HCT116 (cell line): ENCODE results near the gene ACP1. TPM values are rescaled to one million over a fixed set of nuclear protein-coding genes. Genes with fewer than 3 reads are reported as not detected.

Experiments used
- ATAC-seq: fragments of 200-7000 bp; cut with Tn5 transposase; 2 replicates; pipeline ENCODE4 v1.9.1; 2020; ENCODE audit warnings: mild to moderate bottlenecking, moderate library complexity
- BruUV-seq: library from RNA; stranded (reverse); fragments of 400-500 nt; replicated peaks from 2 replicates; lab custom pipeline; 2021; lab: Mats Ljungman, UMichigan
- CTCF ChIA-PET: fragments of 300-600 bp; sonication (Branson Sonifier 250); formaldehyde crosslinking; loops from one replicate; lab custom pipeline; 2021; ENCODE audit warnings: antibody characterized with exemption; lab: Charles Lee
- POLR2A ChIA-PET: fragments of 300-600, 350-600 bp; sonication (Branson Sonifier 250); formaldehyde crosslinking; loops from one replicate; lab custom pipeline; 2021; ENCODE audit warnings: antibody characterized with exemption; lab: Charles Lee
- RAD21 ChIA-PET, 2 experiments: fragments of 300-600 bp; sonication (Branson Sonifier 250); formaldehyde crosslinking; loops; one replicate each; lab custom pipeline; 2023; ENCODE audit warnings: low total read pairs in 2 of 2; ENCODE audit not compliant: uncharacterized antibody in 2 of 2, unreplicated experiment in 2 of 2, low non-redundant PET in 1 of 2; lab: Charles Lee
- DNase-seq: peaks from one replicate; pipeline ENCODE4 v3.0.0-alpha.2; 2010; ENCODE audit warnings: low read depth, low spot score
- H2AFZ ChIP-seq: fragments of 200-600 bp; shearing (Covaris generic), sonication (generic); 2 replicates; pipeline ENCODE4 v1.6.1; 2017; ENCODE audit warnings: low read depth, mixed run types, mixed read lengths, antibody characterized with exemption, low read length; ENCODE audit not compliant: poor library complexity, severe bottlenecking
- H3K27ac ChIP-seq: 2 replicates; pipeline ENCODE4 v1.5.1; 2012; ENCODE audit warnings: low read depth, low read length
- H3K27me3 ChIP-seq: fragments of 200-600 bp; sonication (generic); 2 replicates; pipeline ENCODE4 v1.6.1; 2016; ENCODE audit warnings: mixed run types, low read length, mixed read lengths; ENCODE audit not compliant: insufficient read depth
- H3K36me3 ChIP-seq, 2 experiments: fragments of 200-500 bp in 1 of 2; fragments of 200-600 bp in 1 of 2; sonication (Bioruptor generic) in 1 of 2; sonication (generic) in 1 of 2; 2 replicates each; pipeline versions ENCODE4 v1.5.1 to v1.6.1; 2014 to 2016; ENCODE audit warnings: low read length in 2 of 2, inconsistent platforms in 1 of 2, mixed read lengths in 1 of 2, mixed run types in 1 of 2; ENCODE audit not compliant: insufficient read depth in 2 of 2, control insufficient read depth in 1 of 2
- H3K4me1 ChIP-seq, 2 experiments: fragments of 200-600 bp in 1 of 2; sonication (generic) in 1 of 2; 2 replicates each; pipeline versions ENCODE4 v1.5.1 to v1.6.1; 2012 to 2017; ENCODE audit warnings: low read length in 2 of 2, inconsistent platforms in 1 of 2, mild to moderate bottlenecking in 1 of 2, mixed read lengths in 1 of 2, mixed run types in 1 of 2, moderate library complexity in 1 of 2; ENCODE audit not compliant: insufficient read depth in 2 of 2, control insufficient read depth in 1 of 2
- H3K4me2 ChIP-seq: fragments of 200-600 bp; sonication (generic); 2 replicates; pipeline ENCODE4 v1.6.1; 2017; ENCODE audit warnings: mixed run types, low read length, mixed read lengths
- H3K4me3 ChIP-seq, 2 experiments: fragments of 200-600 bp in 1 of 2; sonication (generic) in 1 of 2; replicated peaks in 1 of 2; 2 replicates each; pipeline ENCODE4 v1.5.1; 2011 to 2016; ENCODE audit warnings: low read length in 2 of 2, control low read depth in 1 of 2, low read depth in 1 of 2, mild to moderate bottlenecking in 1 of 2, mixed read lengths in 1 of 2, mixed run types in 1 of 2
- H3K79me2 ChIP-seq: fragments of 200-600 bp; sonication (generic); 2 replicates; pipeline ENCODE4 v1.6.1; 2017; ENCODE audit warnings: mild to moderate bottlenecking, mixed run types, low read length, moderate library complexity, mixed read lengths; ENCODE audit not compliant: insufficient read depth
- H3K9ac ChIP-seq: fragments of 200-600 bp; sonication (generic); 2 replicates; pipeline ENCODE4 v1.6.1; 2016; ENCODE audit warnings: low read length, mixed read lengths
- H3K9me2 ChIP-seq: fragments of 200-600 bp; sonication (generic), shearing (Covaris generic); 2 replicates; pipeline ENCODE4 v1.6.1; 2017; ENCODE audit warnings: mixed run types, mild to moderate bottlenecking, moderate library complexity; ENCODE audit not compliant: insufficient read depth
- H3K9me3 ChIP-seq, 2 experiments: fragments of 200-500 bp in 1 of 2; fragments of 200-600 bp in 1 of 2; sonication (Bioruptor generic) in 1 of 2; sonication (generic) in 1 of 2; 2 replicates each; pipeline ENCODE4 v1.6.1; 2014 to 2017; ENCODE audit warnings: low read length in 2 of 2, mixed read lengths in 2 of 2, inconsistent platforms in 1 of 2, low read depth in 1 of 2, mild to moderate bottlenecking in 1 of 2, mixed run types in 1 of 2, moderate library complexity in 1 of 2; ENCODE audit not compliant: control insufficient read depth in 1 of 2, insufficient read depth in 1 of 2
- H4K20me1 ChIP-seq: fragments of 200-600 bp; sonication (generic), shearing (Covaris generic); 2 replicates; pipeline ENCODE4 v1.6.1; 2017; ENCODE audit warnings: mixed run types, mild to moderate bottlenecking, moderate library complexity; ENCODE audit not compliant: insufficient read depth
- CBX3 ChIP-seq: IDR thresholded peaks from 2 replicates; pipeline ENCODE4 v1.6.1; 2012; ENCODE audit warnings: low read depth
- CEBPB ChIP-seq: IDR thresholded peaks from 2 replicates; pipeline ENCODE4 v1.6.1; 2012; ENCODE audit warnings: low read depth
- EGR1 ChIP-seq: IDR thresholded peaks from 2 replicates; pipeline ENCODE4 v1.6.1; 2012; ENCODE audit warnings: low read depth
- ELF1 ChIP-seq: IDR thresholded peaks from 2 replicates; pipeline ENCODE4 v1.6.1; 2012; ENCODE audit warnings: low read depth, borderline replicate concordance
- EZH2 ChIP-seq: fragments of 200-600 bp; sonication (generic); IDR thresholded peaks from 2 replicates; pipeline ENCODE4 v1.6.1; 2017; ENCODE audit warnings: antibody characterized with exemption, mixed run types
- POLR2AphosphoS5 ChIP-seq: IDR thresholded peaks from 2 replicates; pipeline ENCODE4 v1.6.1; 2011; ENCODE audit warnings: mild to moderate bottlenecking, low read depth, low read length, moderate library complexity
- REST ChIP-seq: IDR thresholded peaks from 2 replicates; pipeline ENCODE4 v1.6.1; 2012; ENCODE audit warnings: low read depth
- SIN3A ChIP-seq: IDR thresholded peaks from 2 replicates; pipeline ENCODE4 v1.6.1; 2012; ENCODE audit warnings: low read depth
- SP1 ChIP-seq: IDR thresholded peaks from 2 replicates; pipeline ENCODE4 v1.6.1; 2012; ENCODE audit warnings: low read depth
- YY1 ChIP-seq: IDR thresholded peaks from 2 replicates; pipeline ENCODE4 v1.6.1; 2011; ENCODE audit warnings: low read length, low read depth, moderate library complexity, mild to moderate bottlenecking; ENCODE audit not compliant: insufficient replicate concordance; ENCODE audit errors: extremely low read depth
- ZFX ChIP-seq: fragments of 450-650 bp; IDR thresholded peaks from 2 replicates; pipeline ENCODE4 v1.6.1; 2017
- ZNF274 ChIP-seq: fragments of 200-500 bp; sonication (Bioruptor generic); IDR thresholded peaks from 2 replicates; pipeline ENCODE4 v1.6.1; 2014; ENCODE audit warnings: mild to moderate bottlenecking, low read depth, low read length, inconsistent platforms
- intact Hi-C: fragments of 100-400 bp; cut with micrococcal nuclease; formaldehyde crosslinking; loops from 2 replicates; pipeline ENCODE4 v1.10.0; 2022
- total RNA-seq: library from RNA; stranded (reverse); gene quantifications from one replicate; pipeline ENCODE4 v1.2.1, GENCODE V29; 2021; ENCODE audit not compliant: unreplicated experiment
- TF ChIP-seq, protein P1 (sequence below), 3 experiments: fragments of 200-600 bp in 1 of 3; sonication (generic) in 1 of 3; IDR thresholded peaks in 2 of 3; conservative IDR thresholded peaks in 1 of 3; 2 replicates each; pipeline ENCODE4 v1.5.1; 2012 to 2017; ENCODE audit warnings: low read depth in 2 of 3, low read length in 2 of 3, antibody characterized with exemption in 1 of 3, borderline replicate concordance in 1 of 3, control low read depth in 1 of 3, mild to moderate bottlenecking in 1 of 3, mixed read lengths in 1 of 3, mixed run types in 1 of 3, moderate library complexity in 1 of 3; ENCODE audit not compliant: insufficient read depth in 1 of 3
- TF ChIP-seq, protein P2 (sequence below): IDR thresholded peaks from 2 replicates; pipeline ENCODE4 v1.6.1; 2012

ACP1 gene
- total RNA-seq, 1 experiment from 2014 or later: 113 TPM

DNA sequence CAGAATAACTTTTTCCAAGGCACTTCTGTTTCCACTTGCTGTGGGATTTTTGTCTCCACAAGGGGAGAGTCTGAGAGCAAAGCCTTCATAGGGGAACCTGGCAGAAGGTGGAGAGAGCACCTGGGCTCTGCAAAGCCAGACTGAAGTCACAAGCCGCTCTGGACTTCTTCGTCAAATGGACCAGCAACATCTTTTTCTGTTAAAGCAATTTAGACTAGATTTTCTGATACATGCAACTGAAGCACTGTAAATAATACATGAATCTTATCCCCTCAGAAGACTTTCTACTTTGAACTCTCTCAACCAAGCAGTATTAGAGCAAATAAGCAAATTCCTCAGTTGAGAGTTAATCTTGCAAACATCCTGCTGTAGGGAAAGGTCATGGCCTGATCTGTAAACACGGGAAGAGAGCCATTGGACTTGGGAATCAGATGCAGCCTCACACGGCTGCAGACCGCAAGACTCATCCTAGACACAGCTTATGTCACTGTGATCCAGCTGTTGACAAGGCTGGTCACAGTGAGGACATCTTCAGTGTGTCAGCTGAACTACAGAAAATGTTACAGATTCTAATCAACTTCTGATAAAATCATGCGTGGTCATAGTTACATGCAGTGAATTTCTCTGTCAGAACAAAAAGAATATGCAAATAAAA, 4.1 kb upstream of the ACP1 start:
- Histone ChIP-seq H3K4me2 (no peak overlapping the region), H4K20me1 (no peaks in the 10 kb centered on the region), H3K4me3 (no peak overlapping the region), H3K79me2 (peaks cover 20% of the 10 kb centered on the region), H3K36me3 (no peaks in the 10 kb centered on the region; a peak in 1 of 4 replicates), H3K9me3 (peaks cover 8 to 14% of the 10 kb centered on the region in 2 experiments; a peak in 3 of 4 replicates), H3K27ac (no peak overlapping the region), H3K27me3 (no peaks in the 10 kb centered on the region), H3K4me1 (peaks cover 4 to 16% of the 10 kb centered on the region in 2 experiments; a peak in 3 of 4 replicates), H3K9me2 (no peaks in the 10 kb centered on the region), H3K9ac (no peak overlapping the region), H2AFZ (no peak overlapping the region)
- DNase-seq (no peak), ATAC-seq (no peak)
- CTCF ChIA-PET: no interaction called here
- TF ChIP-seq YY1 (no peak), ZNF274 (no peak), CEBPB (no peak), REST (no peak), SP1 (no peak), CBX3 (no peak), SIN3A (no peak), ZFX (no peak), ELF1 (no peak), POLR2AphosphoS5 (no peak), EGR1 (no peak), EZH2 (no peak)
- TF ChIP-seq, protein P1, sequence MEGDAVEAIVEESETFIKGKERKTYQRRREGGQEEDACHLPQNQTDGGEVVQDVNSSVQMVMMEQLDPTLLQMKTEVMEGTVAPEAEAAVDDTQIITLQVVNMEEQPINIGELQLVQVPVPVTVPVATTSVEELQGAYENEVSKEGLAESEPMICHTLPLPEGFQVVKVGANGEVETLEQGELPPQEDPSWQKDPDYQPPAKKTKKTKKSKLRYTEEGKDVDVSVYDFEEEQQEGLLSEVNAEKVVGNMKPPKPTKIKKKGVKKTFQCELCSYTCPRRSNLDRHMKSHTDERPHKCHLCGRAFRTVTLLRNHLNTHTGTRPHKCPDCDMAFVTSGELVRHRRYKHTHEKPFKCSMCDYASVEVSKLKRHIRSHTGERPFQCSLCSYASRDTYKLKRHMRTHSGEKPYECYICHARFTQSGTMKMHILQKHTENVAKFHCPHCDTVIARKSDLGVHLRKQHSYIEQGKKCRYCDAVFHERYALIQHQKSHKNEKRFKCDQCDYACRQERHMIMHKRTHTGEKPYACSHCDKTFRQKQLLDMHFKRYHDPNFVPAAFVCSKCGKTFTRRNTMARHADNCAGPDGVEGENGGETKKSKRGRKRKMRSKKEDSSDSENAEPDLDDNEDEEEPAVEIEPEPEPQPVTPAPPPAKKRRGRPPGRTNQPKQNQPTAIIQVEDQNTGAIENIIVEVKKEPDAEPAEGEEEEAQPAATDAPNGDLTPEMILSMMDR (IDR thresholded peaks at IDR 0.05 in 2 of 3, conservative IDR thresholded peaks at IDR 0.05 in 1 of 3; ENCODE audit: borderline replicate concordance in 1 of 3, insufficient read depth in 1 of 3, low read depth in 2 of 3, low read length in 2 of 3): no peak
- TF ChIP-seq, protein P2, sequence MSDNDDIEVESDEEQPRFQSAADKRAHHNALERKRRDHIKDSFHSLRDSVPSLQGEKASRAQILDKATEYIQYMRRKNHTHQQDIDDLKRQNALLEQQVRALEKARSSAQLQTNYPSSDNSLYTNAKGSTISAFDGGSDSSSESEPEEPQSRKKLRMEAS: no peak
- POLR2A ChIA-PET: no interaction called here
- intact Hi-C loops: no loop called here
- RAD21 ChIA-PET: no interaction called here
- no TSS peak for BruUV-seq
